SU-DHL-6 (cell line): ENCODE measurements around the gene CREB5.

Experiments
- CTCF ChIP-seq: fragments of 200-600 bp; sonication (generic); IDR thresholded peaks from one replicate; pipeline ENCODE4 v1.5.1; 2017; ENCODE audit warnings: antibody characterized with exemption, mild to moderate bottlenecking, low read length, moderate library complexity; ENCODE audit not compliant: insufficient read depth, poor library complexity, severe bottlenecking
- EZH2phosphoT487 ChIP-seq: fragments of 200-600 bp; sonication (generic), shearing (Covaris generic); conservative IDR thresholded peaks from 2 replicates; pipeline ENCODE4 v1.6.1; 2018; ENCODE audit warnings: mild to moderate bottlenecking, antibody characterized with exemption, low read length, moderate library complexity, mixed read lengths

- no peak for TF ChIP-seq CTCF
- no peak for TF ChIP-seq EZH2phosphoT487
Measured at GRCh38 chr7:28487487-28487886, 75.2 kb downstream of the CREB5 start.
